GM10847 (cell line): Measurements from ENCODE around the gene CDH10.

Experiments
- POLR2A ChIP-seq: IDR thresholded peaks from 2 replicates; pipeline ENCODE4 v1.6.1; 2011; ENCODE audit not compliant: insufficient read length; ENCODE audit errors: extremely low read depth

Gene CDH10

GRCh38 chr5:24621792-24622191 is 23.0 kb downstream of the CDH10 start:
- no peak for TF ChIP-seq POLR2A

GRCh38 chr5:24616566-24616965 is 28.2 kb downstream of the CDH10 start:
- no peak for TF ChIP-seq POLR2A

GRCh38 chr5:24615159-24615558 is 29.6 kb downstream of the CDH10 start:
- no peak for TF ChIP-seq POLR2A

- no peak for TF ChIP-seq POLR2A
Measured at GRCh38 chr5:24609706-24610105, 35.1 kb downstream of the CDH10 start.

GRCh38 chr5:24606971-24607370 is 37.8 kb downstream of the CDH10 start:
- TF ChIP-seq POLR2A: no peak

GRCh38 chr5:24602188-24602587 is 42.6 kb downstream of the CDH10 start:
- TF ChIP-seq POLR2A: no peak

GRCh38 chr5:24598956-24599355 is 45.8 kb downstream of the CDH10 start:
- no peak for TF ChIP-seq POLR2A

GRCh38 chr5:24595329-24595728 is 49.4 kb downstream of the CDH10 start:
- no peak for TF ChIP-seq POLR2A

- TF ChIP-seq POLR2A: no peak
Measured at GRCh38 chr5:24591426-24591825, 53.4 kb downstream of the CDH10 start.

- no peak for TF ChIP-seq POLR2A
Measured at GRCh38 chr5:24589566-24589965, 55.2 kb downstream of the CDH10 start.

GRCh38 chr5:24585751-24586150 is 59.0 kb downstream of the CDH10 start:
- TF ChIP-seq POLR2A: no peak

- TF ChIP-seq POLR2A: no peak
Measured at GRCh38 chr5:24571302-24571701, 73.5 kb downstream of the CDH10 start.

- TF ChIP-seq POLR2A: no peak
Measured at GRCh38 chr5:24566933-24567332, 77.8 kb downstream of the CDH10 start.

- TF ChIP-seq POLR2A: no peak
Measured at GRCh38 chr5:24555229-24555628, 89.5 kb downstream of the CDH10 start.

GRCh38 chr5:24547132-24547531 is 97.6 kb downstream of the CDH10 start:
- no peak for TF ChIP-seq POLR2A

GRCh38 chr5:24539613-24540012 is 105.2 kb downstream of the CDH10 start:
- no peak for TF ChIP-seq POLR2A

GRCh38 chr5:24538346-24538745 is 106.4 kb downstream of the CDH10 start:
- TF ChIP-seq POLR2A: no peak

GRCh38 chr5:24535646-24536045 is 109.1 kb downstream of the CDH10 start:
- TF ChIP-seq POLR2A: no peak
